ENCODE results near the gene SMG6.

Gene SMG6

DNA sequence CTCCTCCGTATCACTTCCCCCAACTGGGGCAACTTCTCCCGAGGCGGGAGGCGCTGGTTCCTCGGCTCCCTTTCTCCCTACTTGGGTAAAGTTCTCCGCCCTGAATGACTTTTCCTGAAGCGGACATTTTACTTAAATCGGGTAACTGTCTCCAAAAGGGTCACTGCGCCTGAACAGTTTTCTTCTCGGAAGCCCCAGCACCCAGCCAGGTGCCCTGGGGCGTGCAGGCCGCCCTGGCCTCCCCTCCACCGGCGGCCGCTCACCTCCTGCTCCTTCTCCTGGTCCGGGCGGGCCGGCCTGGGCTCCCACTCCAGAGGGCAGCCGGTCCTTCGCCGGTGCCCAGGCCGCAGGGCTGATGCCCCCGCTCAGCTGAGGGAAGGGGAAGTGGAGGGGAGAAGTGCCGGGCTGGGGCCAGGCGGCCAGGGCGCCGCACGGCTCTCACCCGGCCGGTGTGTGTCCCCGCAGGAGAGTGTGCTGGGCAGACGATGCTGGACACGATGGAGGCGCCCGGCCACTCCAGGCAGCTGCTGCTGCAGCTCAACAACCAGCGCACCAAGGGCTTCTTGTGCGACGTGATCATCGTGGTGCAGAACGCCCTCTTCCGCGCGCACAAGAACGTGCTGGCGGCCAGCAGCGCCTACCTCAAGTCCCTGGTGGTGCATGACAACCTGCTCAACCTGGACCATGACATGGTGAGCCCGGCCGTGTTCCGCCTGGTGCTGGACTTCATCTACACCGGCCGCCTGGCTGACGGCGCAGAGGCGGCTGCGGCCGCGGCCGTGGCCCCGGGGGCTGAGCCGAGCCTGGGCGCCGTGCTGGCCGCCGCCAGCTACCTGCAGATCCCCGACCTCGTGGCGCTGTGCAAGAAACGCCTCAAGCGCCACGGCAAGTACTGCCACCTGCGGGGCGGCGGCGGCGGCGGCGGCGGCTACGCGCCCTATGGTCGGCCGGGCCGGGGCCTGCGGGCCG, 247.1 kb downstream of the SMG6 start:
- peak; percentile 53 to 63 for DNase-seq

DNA sequence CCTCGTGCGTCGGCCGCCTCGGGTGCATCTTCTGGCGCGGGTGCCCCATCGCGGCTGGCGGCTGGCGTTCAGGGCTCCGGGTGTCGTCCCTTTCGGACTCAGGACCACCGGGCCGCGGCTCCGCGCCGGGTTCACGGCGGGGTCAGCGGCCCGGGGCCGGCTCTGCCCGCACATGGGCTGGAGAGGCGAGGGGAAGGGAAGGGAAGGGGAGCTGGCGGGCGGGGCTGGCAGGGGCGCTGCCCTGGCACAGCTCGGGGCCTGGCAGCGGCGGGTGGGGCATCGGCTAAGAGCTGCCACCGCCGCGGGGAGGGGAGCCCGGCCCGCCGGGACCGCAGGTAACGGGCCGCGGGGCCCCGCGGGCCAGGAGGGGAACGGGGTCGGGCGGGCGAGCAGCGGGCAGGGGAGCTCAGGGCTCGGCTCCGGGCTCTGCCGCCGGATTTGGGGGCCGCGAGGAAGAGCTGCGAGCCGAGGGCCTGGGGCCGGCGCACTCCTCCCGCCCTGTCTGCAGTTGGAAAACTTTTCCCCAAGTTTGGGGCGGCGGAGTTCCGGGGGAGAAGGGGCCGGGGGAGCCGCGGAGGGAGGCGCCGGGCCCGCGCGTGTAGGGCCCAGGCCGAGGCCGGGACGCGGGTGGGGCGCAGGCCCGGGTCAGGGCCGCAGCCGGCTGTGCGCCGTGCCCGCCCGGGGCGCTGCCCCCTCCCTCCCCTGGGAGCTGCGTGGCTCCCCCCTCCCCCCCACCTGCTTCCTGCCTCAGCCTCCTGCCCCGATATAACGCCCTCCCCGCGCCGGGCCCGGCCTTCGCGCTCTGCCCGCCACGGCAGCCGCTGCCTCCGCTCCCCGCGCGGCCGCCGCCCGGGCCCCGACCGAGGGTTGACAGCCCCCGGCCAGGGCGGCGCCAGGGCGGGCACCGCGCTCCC, 248.0 kb downstream of the SMG6 start:
- DNase-seq: peak; percentile 46 to 48

GRCh38 chr17:2054512-2055291, 248.9 kb downstream of the SMG6 start, which contains the start of gene HIC1:
HIC1 (plus strand) TSS chr17:2055103; CDS start chr17:2056691, 1,588 bp downstream.
- peak; percentile 76 to 77 for DNase-seq

GRCh38 chr17:2054262-2054511, 249.4 kb downstream of the SMG6 start:
- DNase-seq: no peak

- DNase-seq: peak; percentile 76 to 82
Observed at GRCh38 chr17:2053380-2054261, 250.0 kb downstream of the SMG6 start.

GRCh38 chr17:2051933-2052559, 251.5 kb downstream of the SMG6 start:
- no peak for DNase-seq

GRCh38 chr17:2051061-2051932, 252.3 kb downstream of the SMG6 start:
- DNase-seq: no peak

DNA sequence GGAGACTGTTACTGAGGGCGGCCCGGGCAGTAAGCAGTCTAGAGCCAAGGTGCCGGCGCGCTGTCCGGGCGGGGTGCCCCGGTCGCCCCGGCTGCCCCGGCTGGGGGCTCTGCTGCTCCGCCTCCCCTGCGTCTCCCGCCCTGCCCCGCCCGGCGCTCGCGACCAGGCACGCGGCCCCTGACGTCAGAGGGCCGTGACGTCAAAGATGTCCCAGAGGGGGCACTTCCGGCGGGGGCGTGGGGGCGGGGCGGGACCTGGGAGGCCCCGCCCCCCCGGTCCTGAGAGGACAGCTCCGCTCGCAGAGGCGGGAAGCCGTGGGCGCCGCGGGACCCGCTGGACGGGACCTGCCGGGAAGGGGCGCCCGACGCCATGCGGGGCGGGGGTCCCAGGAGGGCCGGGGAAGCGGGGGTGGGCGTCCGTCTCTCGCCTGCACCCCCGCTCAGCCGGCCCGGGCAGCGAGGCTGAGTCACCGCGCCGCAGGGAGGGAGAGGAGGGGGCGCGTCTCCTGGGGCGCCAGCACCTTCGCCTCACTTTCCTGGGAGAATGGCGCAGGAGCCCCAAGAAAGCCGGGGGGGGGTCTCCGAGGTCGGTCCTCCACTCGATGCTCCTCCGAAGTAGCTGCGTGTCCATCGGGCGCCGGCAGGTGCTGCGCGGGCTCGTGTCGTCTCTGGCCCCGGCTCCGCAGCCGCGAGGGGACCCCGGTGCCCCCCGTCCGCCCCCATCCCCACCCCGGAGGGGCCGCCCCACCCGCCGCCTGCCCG, 253.1 kb downstream of the SMG6 start:
- DNase-seq: peak; percentile 76 to 78

- peak; percentile 92 for DNase-seq
Observed at GRCh38 chr17:2049333-2050299, 254.0 kb downstream of the SMG6 start.

DNA sequence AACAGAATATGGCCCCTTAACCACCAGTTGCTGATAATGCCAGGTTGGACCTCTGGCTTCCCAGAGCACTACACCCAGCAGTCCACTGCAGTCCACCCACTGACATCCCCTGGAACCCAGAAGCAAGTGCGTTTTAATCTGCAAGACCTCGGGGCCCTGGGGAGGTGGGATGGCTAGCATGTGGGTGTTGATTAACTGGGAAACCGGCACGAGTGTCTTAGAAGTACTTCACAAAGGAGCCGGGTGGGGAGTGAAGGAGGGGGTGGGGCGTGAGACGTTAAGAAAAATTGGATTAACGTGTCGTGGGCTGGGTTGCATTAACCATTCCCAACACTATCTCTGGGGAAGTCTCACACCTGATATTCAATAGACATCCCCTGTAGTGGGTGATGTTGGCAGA, 254.8 kb downstream of the SMG6 start:
- no peak for DNase-seq

- DNase-seq: no peak
Observed at GRCh38 chr17:2047590-2047989, 256.0 kb downstream of the SMG6 start.

DNA sequence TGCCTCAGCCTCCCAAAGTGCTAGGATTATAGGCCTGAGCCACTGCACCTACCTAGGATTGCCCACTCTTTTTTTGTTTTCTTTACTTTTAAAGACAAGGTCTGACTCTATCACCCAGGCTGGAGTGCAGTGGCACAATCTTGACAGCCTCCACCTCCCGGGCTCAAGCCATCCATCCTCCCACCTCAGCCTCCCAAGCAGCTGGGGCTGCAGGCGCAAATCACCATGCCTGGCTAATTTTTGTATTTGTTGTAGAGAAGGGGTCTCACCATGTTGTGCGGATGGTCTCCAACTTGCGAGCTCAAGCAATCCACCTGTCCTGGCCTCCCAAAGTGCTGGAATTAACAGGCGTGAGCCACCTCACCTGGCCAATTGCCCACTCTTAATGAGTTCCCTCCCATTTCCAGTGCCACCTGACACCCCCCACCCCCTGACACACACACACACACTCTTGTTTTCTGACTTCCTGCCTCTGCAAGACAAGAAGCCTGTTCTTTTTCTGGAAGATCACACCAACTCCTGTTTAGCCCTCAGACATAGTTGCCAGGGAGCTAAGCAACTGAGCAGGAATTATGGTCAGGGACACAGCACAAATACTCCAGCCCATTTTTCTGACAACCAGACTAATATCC, 259.2 kb downstream of the SMG6 start:
- no peak for DNase-seq

DNA sequence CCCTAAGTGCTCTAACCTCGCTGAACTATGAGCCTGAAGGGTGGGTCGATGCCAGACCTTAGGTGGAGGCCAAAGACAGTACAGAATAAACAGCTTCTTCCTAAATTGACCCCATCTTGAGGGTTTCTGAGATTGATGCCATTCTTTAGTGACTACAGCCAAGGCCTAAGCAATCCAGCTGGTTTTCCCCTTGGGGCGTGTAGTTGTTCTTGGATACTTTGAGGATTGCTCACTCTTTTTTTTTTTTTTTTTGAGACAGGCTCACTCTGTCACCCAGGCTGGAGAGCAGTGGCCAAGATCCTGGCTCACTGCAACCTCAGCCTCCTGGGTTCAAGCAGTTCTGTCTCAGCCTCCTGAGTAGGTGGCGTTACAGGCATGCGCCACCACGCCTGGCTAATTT, 259.8 kb downstream of the SMG6 start:
- DNase-seq: no peak

DNA sequence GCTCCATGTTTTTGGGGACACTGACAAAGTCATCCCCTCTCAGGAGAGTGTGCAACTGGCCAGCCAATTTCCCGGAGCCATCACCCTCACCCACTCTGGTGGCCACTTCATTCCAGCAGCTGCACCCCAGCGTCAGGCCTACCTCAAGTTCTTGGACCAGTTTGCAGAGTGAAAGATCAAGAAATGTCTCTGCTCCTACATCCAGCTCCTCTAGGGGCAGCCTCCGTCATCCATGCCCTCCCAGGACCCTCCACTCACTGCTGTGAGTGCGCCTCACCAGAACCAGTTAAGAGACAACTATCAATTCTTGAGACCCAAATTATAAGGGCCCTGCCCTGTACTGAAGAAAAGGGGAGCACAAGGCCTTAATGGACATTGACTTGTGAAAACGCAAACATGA, 260.7 kb downstream of the SMG6 start:
- DNase-seq: no peak

- no peak for DNase-seq
Observed at GRCh38 chr17:2042390-2042847, 261.2 kb downstream of the SMG6 start.

GRCh38 chr17:2041561-2042389, 261.8 kb downstream of the SMG6 start, which contains the start of gene OVCA2:
OVCA2 (plus strand) TSS chr17:2042022; CDS start chr17:2042048, 26 bp downstream.
- DNase-seq: peak; percentile 98
